Caco-2 (cell line): ENCODE data around the gene GAS7. TPM values are rescaled to one million over a fixed set of nuclear protein-coding genes. Genes with fewer than 3 reads are reported as not detected.

ENCODE experiments used
- BruUV-seq: library from RNA; stranded (reverse); fragments of 400-500 nt; replicated peaks from 2 replicates; lab custom pipeline; 2021; lab: Mats Ljungman, UMichigan
- CTCF ChIA-PET: fragments of 300-600 bp; sonication (Branson Sonifier 250); formaldehyde crosslinking; loops from one replicate; lab custom pipeline; 2022; ENCODE audit warnings: antibody characterized with exemption; lab: Charles Lee
- POLR2A ChIA-PET: fragments of 300-600 bp; sonication (Branson Sonifier 250); formaldehyde crosslinking; loops from one replicate; lab custom pipeline; 2022; ENCODE audit warnings: antibody characterized with exemption; lab: Charles Lee
- DNase-seq, 2 experiments: peaks; one replicate each; pipeline versions ENCODE4 v3.0.0 to v3.0.0-alpha.2; 2020 to 2022
- H3K27me3 ChIP-seq: replicated peaks from 2 replicates; pipeline ENCODE4 v1.6.0; 2011; ENCODE audit warnings: low read length; ENCODE audit not compliant: control insufficient read depth, insufficient read depth
- H3K36me3 ChIP-seq: 2 replicates; pipeline ENCODE4 v1.5.1; 2011; ENCODE audit warnings: low read length; ENCODE audit not compliant: control insufficient read depth, insufficient read depth
- H3K4me1 ChIP-seq: fragments of 250-450 bp; sonication (Bioruptor Pico); 2 replicates; pipeline ENCODE4 v1.5.1; 2020; ENCODE audit warnings: mild to moderate bottlenecking
- H3K4me3 ChIP-seq: 2 replicates; pipeline ENCODE4 v1.5.1; 2011; ENCODE audit warnings: low read depth, mild to moderate bottlenecking, control low read depth, low read length
- H3K9me3 ChIP-seq: fragments of 250-450 bp; sonication (Bioruptor Pico); 2 replicates; pipeline ENCODE4 v1.5.1; 2020; ENCODE audit warnings: mild to moderate bottlenecking, moderate library complexity
- H3K27ac Mint-ChIP-seq: one replicate; pipeline ENCODE4 v1.8.0; 2022; ENCODE audit warnings: mixed read lengths; ENCODE audit not compliant: unreplicated experiment
- H3K27me3 Mint-ChIP-seq: one replicate; pipeline ENCODE4 v1.8.0; 2022; ENCODE audit warnings: mixed read lengths; ENCODE audit not compliant: insufficient read depth, unreplicated experiment
- H3K36me3 Mint-ChIP-seq: one replicate; pipeline ENCODE4 v1.8.0; 2022; ENCODE audit warnings: mild to moderate bottlenecking, mixed read lengths; ENCODE audit not compliant: insufficient read depth, unreplicated experiment
- H3K4me1 Mint-ChIP-seq: one replicate; pipeline ENCODE4 v1.8.0; 2022; ENCODE audit warnings: low read depth, mixed read lengths; ENCODE audit not compliant: unreplicated experiment
- H3K4me3 Mint-ChIP-seq: one replicate; pipeline ENCODE4 v1.8.0; 2022; ENCODE audit warnings: mild to moderate bottlenecking, moderate library complexity, mixed read lengths; ENCODE audit not compliant: unreplicated experiment
- H3K9me3 Mint-ChIP-seq: one replicate; pipeline ENCODE4 v1.8.0; 2022; ENCODE audit warnings: mixed read lengths; ENCODE audit not compliant: unreplicated experiment
- intact Hi-C: fragments of 100-400 bp; cut with micrococcal nuclease; formaldehyde crosslinking; loops from one replicate; pipeline ENCODE4 v1.10.0; 2022; ENCODE audit not compliant: unreplicated experiment
- total RNA-seq: library from RNA; stranded (reverse); gene quantifications from 2 replicates; pipeline ENCODE4 v1.2.3, GENCODE V29; 2022
- TF ChIP-seq, protein P1 (sequence below), 2 experiments: fragments of 200-600 bp in 1 of 2; IDR thresholded peaks; 1 replicate in 1 of 2; 2 replicates in 1 of 2; pipeline versions ENCODE4 v1.5.1 to v1.8.0; 2011 to 2022; ENCODE audit warnings: antibody characterized with exemption in 1 of 2, control low read depth in 1 of 2, inconsistent platforms in 1 of 2, low read depth in 1 of 2, low read length in 1 of 2, mild to moderate bottlenecking in 1 of 2, moderate library complexity in 1 of 2; ENCODE audit not compliant: insufficient read depth in 1 of 2, severe bottlenecking in 1 of 2, unreplicated experiment in 1 of 2

The GAS7 gene
- total RNA-seq, 1 experiment from 2014 or later, result 0.34 TPM

DNA sequence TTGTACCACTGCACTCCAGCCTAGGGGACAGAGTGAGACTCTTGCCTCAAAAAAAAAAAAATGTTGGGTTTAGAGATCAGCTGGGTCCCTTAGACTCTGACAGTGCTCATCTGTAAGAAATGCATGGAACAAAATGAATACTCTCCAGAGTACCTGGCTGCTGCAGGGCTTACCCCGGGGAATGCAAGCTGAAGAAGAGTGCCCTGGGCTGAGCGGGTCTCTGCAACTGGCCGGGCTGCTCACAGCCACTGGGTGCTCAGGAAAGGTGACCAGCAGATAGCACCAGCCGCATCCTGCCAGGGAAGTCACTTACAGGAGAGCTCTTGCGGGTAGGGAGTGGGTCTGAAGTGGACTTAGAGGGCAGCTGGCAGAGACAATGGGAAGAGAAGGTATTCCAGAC lies 82.1 kb downstream of the GAS7 start:
- Mint-ChIP-seq H3K27me3 (no peaks in the 10 kb centered on the region), H3K36me3 (no peaks in the 10 kb centered on the region), H3K9me3 (no peaks in the 10 kb centered on the region), H3K27ac (no peak overlapping the region), H3K4me1 (peaks cover 5% of the 10 kb centered on the region), H3K4me3 (no peak overlapping the region)
- intact Hi-C loops, result no loop called here
- ChIA-PET CTCF (no interaction called here), POLR2A (no interaction called here)
- no peaks in the 10 kb centered on the region for H3K36me3 ChIP-seq
- TF ChIP-seq, protein P1, sequence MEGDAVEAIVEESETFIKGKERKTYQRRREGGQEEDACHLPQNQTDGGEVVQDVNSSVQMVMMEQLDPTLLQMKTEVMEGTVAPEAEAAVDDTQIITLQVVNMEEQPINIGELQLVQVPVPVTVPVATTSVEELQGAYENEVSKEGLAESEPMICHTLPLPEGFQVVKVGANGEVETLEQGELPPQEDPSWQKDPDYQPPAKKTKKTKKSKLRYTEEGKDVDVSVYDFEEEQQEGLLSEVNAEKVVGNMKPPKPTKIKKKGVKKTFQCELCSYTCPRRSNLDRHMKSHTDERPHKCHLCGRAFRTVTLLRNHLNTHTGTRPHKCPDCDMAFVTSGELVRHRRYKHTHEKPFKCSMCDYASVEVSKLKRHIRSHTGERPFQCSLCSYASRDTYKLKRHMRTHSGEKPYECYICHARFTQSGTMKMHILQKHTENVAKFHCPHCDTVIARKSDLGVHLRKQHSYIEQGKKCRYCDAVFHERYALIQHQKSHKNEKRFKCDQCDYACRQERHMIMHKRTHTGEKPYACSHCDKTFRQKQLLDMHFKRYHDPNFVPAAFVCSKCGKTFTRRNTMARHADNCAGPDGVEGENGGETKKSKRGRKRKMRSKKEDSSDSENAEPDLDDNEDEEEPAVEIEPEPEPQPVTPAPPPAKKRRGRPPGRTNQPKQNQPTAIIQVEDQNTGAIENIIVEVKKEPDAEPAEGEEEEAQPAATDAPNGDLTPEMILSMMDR (IDR thresholded peaks at IDR 0.05; ENCODE audit: insufficient read depth in 1 of 2, low read depth in 1 of 2, low read length in 1 of 2, severe bottlenecking in 1 of 2, unreplicated experiment in 1 of 2), result no peak
- no peaks in the 10 kb centered on the region for H3K27me3 ChIP-seq
- no peak overlapping the region for H3K4me3 ChIP-seq
- no peak for DNase-seq
- H3K4me1 ChIP-seq, result no peaks in the 10 kb centered on the region
- no TSS peak for BruUV-seq
- no peaks in the 10 kb centered on the region for H3K9me3 ChIP-seq

DNA sequence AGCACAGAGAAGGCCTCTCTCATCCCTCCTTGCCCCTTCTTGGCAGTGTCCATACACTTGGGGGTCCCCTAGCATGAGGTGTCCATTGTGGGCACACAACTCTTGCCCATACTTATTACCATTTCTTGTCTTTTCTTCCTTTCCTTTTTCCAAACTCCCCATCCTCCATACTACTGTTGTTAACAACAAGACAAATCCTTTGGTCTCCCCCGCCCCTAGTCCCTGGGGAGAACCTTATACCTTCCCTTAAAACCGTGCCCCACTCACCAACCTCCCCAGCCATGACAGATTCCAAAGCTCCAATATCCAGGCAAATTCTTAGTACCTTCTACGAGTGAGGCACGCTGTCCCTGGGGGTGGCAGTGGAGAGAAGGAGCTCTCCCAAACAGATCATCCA lies 82.9 kb downstream of the GAS7 start:
- H3K36me3 Mint-ChIP-seq, result no peaks in the 10 kb centered on the region
- H3K4me3 Mint-ChIP-seq, result no peak overlapping the region
- H3K27ac Mint-ChIP-seq, result no peak overlapping the region
- no peaks in the 10 kb centered on the region for H3K27me3 ChIP-seq
- peaks cover 5% of the 10 kb centered on the region for H3K4me1 Mint-ChIP-seq
- no peaks in the 10 kb centered on the region for H3K4me1 ChIP-seq
- H3K9me3 ChIP-seq, result no peaks in the 10 kb centered on the region
- no peaks in the 10 kb centered on the region for H3K36me3 ChIP-seq
- ChIA-PET POLR2A (no interaction called here), CTCF (no interaction called here)
- intact Hi-C loops, result no loop called here
- no peaks in the 10 kb centered on the region for H3K9me3 Mint-ChIP-seq
- DNase-seq, result no peak
- H3K4me3 ChIP-seq, result no peak overlapping the region
- no peaks in the 10 kb centered on the region for H3K27me3 Mint-ChIP-seq
- TF ChIP-seq, protein P1 (IDR thresholded peaks at IDR 0.05; ENCODE audit: insufficient read depth in 1 of 2, low read depth in 1 of 2, low read length in 1 of 2, severe bottlenecking in 1 of 2, unreplicated experiment in 1 of 2), result no peak
- BruUV-seq, result no TSS peak

DNA sequence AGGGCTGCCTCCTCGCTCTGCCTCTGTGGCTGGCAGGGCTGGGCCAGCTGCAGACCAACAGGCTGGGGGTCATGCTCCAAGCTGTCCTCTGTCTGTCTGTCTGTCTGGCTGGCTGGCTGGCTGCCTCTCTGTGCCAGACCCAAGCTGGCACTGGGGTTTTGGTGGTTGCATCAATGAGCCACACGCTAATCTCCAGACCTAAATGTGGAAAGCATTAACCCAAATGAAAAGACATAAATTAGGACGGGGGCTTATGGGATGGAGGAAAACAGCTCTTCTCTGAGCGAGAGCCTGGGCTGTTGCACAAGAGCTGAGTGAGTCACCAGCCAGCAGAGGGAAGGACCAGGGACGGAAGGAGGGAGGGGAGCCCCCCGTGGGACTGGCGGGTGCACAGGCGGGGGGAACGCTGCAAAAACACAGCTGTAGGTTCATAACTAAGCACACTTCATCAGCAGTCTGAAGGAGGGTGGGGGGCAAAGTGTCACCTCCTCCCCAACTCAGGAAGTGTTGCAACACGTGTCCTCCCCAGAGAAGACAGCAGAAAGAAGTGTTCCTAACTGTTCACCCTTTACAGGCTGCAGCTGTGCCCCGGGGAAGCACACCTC lies 83.4 kb downstream of the GAS7 start:
- H3K4me3 Mint-ChIP-seq, result peak overlapping the region; percentile 45
- H3K4me1 Mint-ChIP-seq, result peaks cover 5% of the 10 kb centered on the region
- Histone ChIP-seq H3K27me3 (no peaks in the 10 kb centered on the region), H3K36me3 (no peaks in the 10 kb centered on the region), H3K4me1 (no peaks in the 10 kb centered on the region), H3K9me3 (no peaks in the 10 kb centered on the region), H3K4me3 (no peak overlapping the region)
- CTCF ChIA-PET, result interaction anchor here (1.0 kb wide), 1 partner anchor 112 kb away, joined by 3 read pairs; no protein-coding TSS in a partner anchor
- BruUV-seq, result no TSS peak
- no peaks in the 10 kb centered on the region for H3K27me3 Mint-ChIP-seq
- TF ChIP-seq, protein P1 (IDR thresholded peaks at IDR 0.05; ENCODE audit: insufficient read depth in 1 of 2, low read depth in 1 of 2, low read length in 1 of 2, severe bottlenecking in 1 of 2, unreplicated experiment in 1 of 2), result no peak
- DNase-seq, result no peak
- POLR2A ChIA-PET, result no interaction called here
- H3K27ac Mint-ChIP-seq, result no peak overlapping the region
- intact Hi-C loops, result no loop called here
- no peaks in the 10 kb centered on the region for H3K9me3 Mint-ChIP-seq
- H3K36me3 Mint-ChIP-seq, result no peaks in the 10 kb centered on the region
